Stimulated activated CD4-positive, alpha-beta T cell treated with anti-CD3 and anti-CD28 coated beads, TNF-alpha, amount 100 ng/mL, for 24 hours (primary cell): ENCODE results near the gene PHTF1.

Experiments used
- DNase-seq, 3 experiments: peaks; one replicate each; pipeline ENCODE4 v3.0.0-alpha.2; 2020; ENCODE audit warnings: low read depth in 3 of 3

The PHTF1 gene

DNA sequence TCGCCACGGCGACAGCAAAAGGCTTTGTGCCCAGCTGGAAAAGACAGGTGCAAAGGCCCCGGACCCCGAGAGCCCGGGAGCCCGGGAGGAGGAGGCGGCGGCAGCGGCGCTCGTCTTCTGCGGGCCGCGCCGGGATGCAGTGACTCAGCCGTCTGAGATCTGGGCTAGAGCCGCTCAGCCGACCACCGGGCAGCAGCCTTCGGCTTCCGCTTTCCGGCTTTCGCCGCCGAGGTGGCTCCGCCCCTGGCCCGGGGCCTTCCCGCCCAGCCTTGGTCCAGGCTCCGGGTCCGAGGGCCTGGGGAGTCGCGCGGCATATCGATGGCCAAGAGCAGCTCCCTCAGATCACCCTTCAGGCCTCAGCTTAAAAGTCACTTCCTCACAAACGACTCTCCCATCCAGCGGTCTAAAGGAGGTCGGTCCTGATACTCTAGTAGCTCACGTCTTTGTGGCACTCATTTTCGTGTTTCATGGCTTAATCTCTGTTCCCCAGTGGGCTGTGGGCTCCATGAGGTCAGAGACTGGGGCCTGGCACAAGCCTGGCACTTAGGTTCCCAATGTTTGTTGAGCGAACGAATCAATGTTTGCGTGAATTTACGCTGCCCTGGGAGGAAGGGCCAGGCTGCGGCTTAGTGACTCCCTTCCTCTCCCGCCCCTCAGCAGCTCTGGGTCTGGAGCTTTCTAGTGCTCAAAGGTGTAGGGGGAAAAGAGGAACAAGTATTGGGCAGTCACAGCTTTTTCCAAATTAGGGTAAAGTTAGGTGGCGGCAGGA lies at the start of gene PHTF1:
Gene PHTF1 (minus strand): TSS at position 154 of the 769 bp plus-strand sequence. CDS start 783 bp downstream, outside the sequence.
- peak; percentile 8 to 60 (median 17) for DNase-seq

DNA sequence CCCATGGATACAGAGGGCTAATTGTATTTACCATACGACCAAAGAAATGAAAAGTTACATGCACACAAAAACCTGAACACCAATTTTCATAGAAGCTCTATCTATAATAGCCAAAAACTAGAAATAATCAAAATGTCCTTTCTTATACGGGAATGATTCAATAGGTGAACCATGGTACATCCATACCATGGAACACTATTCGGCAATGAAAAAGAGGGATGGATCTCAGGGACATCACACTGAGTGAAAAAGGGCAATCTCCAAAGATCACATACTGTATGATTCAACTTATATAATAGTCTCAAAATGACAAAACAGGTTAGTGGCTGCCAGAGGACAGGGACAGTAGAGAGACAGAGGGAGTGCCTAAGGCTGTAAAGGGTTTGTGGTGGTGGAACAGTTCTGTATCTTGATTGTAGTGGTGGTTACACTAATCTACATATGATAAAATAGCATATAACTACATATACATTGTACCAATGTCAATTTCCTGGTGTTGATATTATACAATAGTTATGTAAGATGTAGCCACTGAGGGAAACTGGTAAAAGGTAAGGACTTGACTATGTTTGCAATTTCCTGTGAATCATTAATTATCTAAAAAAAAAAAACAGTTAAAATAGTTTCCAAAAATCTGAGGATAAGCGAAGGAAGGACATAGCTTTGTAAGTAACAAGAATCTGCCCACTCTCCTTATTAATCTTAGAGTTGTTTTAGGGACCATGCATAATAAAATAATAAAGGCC lies 49.3 kb upstream of the PHTF1 start:
- DNase-seq = no peak

DNA sequence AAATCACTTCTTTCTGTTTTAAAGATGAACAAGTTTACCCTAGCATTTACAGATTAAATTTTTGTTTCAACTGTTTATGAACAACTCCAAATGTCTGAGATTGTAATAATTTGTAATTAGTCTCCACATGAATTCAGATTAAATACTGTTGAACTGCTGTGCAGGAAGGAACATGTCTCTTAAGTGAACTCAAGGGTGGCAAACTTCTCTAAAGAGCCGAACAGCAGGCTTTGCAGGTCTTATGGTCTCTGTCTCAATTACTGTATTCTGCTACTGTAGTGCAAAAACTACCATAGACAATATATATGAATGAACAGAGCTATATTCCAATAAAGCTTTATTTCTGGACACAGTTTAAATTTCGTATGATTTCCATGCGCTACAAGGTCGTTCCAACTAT lies 46.4 kb upstream of the PHTF1 start:
- no peak for DNase-seq

DNA sequence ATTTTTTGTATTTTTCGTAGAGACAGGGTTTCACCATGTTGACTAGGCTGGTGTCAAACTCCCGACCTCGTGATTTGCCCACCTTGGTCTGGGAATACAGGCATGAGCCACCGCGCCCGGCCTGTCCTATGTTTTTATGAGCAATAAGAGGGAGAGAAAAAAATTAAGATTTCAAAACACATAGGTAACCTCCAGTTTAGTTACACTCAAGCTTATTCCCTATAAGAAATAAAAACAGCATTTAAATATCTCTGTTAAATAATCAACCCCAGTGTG lies 45.9 kb upstream of the PHTF1 start:
- DNase-seq = no peak

DNA sequence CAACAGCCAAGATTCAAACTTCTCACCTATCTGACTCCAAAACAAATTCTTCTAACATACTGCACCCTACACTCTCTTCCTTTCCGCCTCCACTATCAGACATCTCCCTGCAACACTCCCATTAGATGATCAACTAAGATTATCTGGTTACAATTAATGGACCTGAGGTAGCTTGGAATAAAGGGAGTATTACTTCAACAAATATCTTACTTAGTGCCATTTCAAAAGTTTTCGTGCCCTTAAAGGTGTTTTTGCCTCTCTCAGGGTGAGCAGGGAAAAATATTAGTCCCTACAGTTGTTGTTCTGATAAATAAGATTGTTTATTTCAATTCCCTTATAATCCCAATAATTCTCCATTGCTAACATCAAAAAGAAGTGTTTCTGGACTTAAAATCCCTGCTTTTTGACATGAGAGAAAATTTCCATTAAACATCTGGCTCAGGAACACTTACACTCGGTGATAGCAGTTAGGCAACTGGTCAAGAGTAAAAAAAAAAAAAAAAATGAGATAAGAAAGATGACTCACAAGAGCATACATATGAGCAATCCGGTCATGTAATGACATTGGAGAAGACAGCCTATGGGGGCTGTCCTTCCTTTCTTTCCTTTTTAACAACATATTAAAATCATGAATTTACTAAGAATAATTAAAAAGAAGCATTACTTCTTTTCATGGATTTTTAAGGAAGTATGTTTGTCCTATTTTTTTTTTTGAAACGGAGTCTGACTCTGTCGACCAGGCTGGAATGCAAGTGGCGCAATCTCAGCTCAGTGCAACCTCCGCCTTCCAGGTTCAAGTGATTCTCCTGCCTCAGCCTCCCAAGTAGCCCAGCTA lies 45.4 kb upstream of the PHTF1 start:
- no peak for DNase-seq

DNA sequence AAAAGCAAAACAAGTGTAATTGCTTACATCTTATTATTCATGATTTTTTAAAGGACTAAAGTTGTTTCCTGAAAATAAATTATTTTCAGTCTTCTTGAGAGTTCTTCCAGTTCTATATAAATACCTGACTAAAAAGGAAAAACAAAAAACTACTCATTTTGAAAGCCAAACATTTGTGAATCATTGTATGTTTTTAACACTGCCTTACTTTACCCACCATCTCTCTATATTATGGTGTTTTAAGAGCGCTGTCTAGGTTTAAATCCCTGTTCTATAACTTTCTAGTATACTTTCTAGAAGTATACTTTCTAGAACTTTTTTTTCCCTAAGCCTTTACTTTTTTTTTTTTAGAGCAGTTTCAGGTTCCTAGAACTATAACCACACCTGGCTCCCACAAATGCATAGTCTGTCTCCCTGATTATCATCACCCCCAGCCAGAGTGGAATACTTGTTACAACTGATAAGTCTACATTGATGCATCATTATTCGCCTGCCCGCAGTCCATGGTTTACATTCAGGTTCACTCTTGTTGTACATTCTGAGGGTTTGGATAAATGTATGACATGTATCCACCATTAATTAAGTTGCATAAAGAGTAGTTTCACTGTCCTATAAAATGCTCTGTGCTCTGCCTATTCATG lies 43.2 kb upstream of the PHTF1 start:
- no peak for DNase-seq

DNA sequence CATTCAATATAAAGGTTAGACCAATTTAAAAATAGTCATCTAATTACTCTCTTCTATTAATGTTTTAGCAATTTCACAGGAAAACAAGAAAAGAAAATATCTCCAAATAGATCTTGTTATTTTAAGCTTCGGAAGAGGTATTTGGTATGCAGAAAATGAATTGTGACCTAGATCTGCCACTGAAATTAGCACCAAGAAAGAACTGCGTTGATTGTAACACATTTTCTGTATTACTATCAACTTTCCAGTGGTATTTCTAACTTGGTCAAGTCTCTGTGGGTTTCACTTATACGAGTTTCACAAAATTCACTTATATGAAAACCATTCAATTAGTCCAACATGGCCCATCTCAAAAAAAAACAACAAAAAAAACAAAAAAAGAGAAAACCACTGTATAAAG lies 41.2 kb upstream of the PHTF1 start:
- no peak for DNase-seq

DNA sequence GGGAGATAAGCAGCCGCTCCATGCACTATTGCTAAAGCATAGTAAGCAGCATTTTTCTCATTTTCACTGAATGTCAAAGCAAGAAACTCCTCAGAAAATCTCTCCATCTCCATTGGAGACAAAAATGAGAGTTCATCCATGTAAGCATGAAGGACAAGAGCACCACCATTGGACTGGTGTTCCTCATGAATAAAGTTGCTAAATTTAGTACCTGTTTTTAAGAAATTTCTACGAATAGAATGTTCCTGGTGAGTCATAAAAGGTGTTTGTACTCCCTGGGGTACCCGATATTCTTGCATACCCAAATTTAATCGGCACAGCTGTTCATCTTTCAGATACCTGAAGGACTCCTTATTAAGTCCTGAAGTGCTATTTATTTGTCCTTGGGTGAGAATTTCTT lies 38.2 kb upstream of the PHTF1 start:
- no peak for DNase-seq

DNA sequence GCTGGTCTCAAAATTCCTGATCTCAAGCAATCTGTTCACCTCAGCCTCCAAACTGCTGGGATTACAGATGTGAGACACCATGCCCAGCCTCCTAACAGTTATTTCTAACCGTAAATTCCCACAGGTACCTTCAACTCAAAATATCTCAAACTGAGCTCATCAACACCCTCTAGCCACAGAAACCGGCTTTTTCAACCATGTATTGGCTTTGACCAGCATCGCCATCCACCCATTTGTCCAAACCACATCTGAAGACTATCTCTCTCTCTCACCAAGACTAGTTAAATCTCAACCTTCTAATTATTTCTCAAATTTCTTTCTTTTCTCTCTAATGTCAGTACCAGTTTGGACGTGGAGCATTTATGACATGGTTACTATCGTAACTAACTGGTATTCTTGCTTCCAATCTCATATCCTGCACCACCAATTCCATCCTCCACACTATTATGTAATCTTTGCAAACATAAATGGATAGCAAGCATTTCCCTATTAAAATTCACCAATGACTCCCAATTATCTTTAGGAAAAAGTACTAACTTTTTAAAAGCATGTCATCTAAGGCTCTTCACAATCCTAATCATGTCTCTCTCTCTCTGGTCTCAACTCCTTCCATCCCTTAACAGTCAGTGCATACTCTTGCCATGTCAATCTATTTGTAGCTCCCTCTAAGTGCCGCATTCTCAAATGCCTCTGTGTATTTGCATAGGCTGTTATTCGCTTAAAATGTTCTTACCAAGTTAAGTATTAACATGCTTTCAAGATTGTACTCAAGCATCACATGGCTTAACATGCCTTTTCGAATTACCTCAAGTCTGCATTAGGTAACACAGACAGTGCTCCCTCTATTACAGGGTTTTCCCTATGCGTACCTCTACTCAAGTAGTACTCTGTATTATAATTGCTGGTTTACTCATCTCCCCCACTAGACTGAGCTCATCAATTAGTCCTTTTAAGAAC lies 34.9 kb upstream of the PHTF1 start:
- DNase-seq = no peak

DNA sequence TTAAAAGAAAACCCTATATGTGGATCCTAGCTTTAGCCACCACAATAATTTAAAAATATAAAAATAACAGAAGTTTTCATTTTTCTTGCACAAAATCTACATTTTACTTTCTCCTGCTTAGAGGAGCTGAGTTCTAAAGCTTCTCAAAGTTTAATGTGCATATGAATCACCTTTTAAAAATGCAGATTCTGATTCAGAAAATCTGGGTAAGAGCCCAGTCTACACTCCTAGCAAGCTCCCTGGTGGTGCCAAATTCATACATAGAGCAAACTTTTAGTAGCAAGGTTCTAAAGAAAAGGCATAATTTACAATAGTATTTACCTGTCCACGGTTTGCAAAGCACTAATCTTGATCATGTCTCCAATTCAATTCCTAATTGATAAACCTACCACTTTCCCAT lies 33.7 kb upstream of the PHTF1 start:
- DNase-seq = no peak

DNA sequence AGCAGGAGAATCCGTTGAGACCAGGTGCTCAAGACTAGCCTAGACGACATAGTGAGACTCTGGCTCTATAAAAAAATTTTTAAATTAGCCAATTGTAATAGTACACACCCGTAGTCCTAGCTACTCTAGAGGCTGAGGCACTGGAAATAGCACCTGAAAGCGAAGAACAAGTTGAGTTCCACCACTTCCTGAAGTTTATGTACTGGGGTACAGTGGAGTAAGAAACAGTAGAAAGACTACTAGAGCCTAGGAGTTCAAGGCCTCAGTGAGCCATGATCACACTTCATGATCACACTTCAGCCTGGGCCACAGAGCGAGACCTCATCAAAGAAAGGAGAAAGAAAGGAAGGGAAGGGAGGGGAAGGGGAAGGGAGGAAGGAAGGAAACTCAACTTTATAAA lies 33.2 kb upstream of the PHTF1 start:
- no peak for DNase-seq

DNA sequence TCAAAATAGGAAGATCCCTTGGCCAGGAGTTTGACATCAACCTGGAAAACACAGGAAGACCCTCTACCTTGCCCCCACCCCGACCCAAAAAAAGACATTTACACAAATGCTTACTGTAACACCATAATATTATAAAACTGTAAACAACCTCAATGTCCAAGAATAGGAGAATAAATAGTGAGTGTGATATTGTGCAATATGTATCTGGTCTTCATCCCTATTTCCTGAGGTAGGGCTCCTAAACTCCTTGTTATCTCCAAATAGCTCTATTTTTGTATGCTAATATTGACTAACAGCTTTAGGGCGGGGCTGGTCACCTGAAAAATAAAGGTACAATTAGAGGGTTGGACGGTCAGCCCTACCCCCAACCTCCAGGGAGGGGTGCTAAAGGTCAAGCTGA lies 29.5 kb upstream of the PHTF1 start:
- DNase-seq = no peak

DNA sequence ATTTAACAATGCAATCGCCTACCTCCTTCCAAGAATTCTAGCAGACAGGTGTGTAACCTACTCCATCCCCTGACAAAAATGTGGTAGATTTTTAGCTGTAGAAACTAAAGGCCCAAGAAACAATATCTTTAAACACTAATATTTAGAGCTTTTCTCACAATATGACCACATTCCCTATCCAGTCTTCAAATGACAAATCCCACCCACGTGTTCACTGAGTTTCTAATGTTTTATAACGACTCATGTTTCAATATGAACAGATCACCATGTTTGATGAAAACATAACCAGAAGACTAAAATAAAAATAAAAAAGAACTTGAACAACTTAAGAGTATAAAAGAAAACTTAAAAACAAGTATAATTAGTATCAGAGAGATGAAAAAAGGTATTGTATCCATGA lies 28.4 kb upstream of the PHTF1 start:
- DNase-seq = no peak

DNA sequence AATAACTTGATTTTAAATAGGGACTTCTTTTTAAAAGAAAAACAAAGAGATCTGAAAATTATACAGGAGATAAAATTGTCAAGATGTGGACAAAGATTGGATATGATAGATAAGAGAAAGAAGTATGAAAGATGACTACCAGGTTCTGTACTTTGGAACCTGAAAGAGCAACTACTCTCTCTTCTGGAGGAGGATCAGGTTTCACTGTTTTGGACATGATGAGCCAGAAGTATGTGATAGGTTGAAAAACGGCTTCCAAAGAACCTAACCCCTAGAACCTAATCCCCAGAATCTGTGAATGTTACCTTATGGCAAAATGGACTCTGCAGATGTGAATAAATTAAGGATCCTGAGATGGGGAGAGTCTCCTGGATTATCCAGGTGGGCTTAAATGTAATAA lies 26.8 kb upstream of the PHTF1 start:
- DNase-seq = no peak

DNA sequence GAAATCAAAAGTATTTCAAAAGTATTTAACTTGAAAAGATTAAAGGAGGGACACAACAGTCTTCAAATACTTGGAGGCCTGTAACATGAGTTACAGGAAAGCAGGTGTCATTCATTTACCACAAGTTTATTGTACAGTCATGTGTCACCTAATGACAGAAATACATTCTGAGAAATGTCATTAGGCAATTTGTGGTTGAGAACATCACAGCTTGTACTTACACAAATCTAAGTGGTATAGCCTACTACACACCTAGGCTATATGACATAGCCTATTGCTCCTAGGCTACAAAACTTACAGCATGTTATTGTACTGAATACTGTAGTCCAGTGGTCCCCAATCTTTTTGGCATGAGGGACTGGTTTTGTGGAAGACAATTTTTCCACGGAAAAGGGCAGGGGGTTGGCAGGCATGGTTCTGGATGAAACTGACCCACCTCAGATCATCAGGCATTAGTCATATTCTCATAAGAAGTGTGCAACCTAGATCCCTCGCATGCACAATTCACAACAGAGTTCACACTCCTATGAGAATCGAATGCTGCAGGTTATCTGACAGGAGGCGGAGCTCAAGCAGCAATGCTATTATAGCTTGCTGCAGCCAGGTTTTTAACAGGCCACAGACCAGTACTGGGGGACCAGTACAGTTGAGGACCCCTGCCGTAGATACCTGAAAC lies 25.0 kb upstream of the PHTF1 start:
- DNase-seq = peak in 1 of 3 experiments; percentile 9

DNA sequence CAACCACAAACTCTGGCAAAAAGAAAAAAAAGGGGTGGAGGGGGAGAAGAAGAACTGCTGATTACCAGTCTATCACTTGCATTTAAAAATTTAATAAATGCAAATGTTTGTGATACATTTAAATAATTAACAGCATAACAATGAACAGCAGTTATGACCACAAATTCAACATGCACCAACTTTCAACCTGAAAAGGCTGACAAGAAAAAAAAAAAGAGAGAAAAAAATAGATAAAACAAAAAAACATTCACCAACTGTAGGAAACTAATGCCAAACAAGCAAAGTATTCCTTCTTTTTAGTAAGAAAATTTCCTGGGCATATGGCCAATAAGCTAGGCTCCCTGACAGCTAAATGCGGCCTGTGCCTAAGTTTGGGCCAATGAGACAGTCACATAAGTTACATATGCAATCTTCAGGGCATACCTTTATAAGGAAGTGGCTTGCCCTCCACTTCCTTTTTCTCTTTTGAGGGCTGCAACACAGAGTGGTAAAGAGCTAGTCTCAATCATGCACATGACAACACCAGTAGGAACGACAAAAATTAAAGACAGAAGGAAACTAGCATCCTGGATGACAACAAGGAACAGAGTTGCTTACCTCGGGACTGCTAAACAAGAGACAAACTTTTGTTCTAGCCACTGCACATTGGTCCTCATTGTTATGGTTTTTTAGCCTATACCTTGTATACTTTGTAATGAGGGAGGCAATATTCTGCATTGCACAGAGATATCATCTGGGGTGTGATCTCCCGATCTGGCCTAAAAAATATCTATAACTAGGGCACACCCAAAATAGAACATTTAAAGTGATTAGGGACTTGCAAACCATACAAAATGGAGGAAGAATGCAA lies 24.2 kb upstream of the PHTF1 start:
- DNase-seq = peak in 2 of 3 experiments; percentile 11 to 22

DNA sequence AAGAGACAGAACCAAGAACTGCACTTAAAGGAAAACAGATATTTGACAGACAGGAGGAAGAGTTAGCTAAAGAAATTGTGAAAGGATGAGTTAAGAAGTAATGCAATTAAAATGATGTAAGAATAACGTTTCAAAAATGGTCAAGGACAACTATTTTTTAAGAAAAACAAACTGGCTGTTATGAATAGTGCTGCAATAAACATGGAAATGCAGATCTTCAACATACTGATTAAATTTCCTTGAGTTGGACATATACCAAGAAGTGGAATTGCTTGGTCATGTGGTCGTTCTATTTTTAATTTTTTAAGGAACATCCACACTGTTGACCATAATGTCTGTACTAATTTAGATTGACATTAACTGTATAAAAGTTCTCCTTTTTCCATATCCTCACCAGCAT lies 23.1 kb upstream of the PHTF1 start:
- no peak for DNase-seq

DNA sequence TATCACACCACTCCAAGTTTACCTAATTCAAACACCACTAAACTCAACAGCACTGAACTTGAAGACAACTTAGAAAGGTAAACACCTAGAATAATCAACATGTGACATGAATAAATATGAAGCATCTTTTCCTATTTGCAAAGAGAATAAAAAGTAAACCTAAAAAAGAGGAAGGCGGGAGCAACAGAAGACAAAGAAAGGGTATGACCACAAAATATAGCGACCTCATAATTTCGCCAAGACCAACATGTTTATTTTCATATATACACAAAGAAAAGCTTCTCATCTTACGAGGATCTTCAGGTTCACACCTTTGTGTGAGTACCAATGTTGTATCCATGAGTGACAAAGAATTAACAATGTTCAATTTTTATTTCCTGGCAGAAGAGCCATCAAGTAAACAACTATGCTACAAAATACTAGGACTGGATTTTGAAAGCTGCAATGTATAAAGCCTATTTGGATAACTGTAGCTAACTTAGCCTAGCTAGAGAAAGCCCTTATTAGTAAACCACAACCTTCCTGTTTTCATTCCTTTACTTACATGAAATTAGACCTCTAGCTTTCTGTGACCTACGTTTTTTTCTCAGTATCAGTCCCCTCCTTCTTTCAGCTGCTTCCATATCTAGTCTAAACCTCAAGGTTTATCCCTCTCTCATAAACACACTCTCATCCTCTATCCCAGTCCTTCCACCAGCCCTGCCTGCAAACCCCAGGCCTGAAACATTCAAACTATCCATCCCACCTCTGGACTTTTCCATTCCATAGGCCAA lies 21.3 kb upstream of the PHTF1 start:
- no peak for DNase-seq

DNA sequence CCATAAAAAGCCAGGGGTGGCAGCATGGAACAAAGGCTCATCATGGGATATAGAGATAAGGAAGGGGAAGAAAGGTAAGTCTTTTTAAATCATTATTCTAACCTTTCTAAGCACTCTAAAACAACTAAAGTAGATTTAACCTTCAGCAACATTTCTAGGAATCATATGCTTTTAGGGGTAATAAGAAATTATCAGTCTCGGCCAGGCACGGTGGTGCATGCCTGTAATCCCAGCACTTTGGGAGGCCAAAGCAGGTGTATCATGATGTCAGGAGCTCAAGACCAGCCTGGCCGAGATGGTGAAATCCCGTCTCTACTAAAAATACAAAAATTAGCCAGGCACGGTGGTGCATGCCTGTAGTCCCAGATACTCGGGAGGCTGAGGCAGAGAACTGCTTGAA lies 20.3 kb upstream of the PHTF1 start:
- no peak for DNase-seq
